ENCODE results near the gene AFF4.

The AFF4 gene

GRCh38 chr5:132849347-132849746 is 114.1 kb downstream of the AFF4 start:
- no peak for DNase-seq

DNA sequence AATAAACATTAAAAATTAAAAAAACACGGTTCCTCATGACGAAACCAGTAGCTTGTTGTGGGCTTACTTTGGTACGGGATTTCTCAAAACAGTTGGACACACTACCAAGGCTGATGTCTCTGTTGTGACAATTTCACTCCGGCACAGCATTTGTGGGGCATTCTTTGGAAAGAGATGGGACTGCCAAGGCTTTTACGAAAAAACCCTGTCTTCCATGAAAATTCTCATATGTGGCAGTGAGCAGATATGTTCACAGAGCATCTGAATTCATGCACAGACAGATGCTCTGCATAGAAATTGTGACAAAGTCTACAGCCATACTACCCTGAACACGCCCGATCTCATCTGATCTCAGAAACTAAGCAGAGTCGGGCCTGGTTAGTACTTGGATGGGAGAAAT is 115.2 kb downstream of the AFF4 start:
- no peak for DNase-seq

- DNase-seq: no peak
Observed at GRCh38 chr5:132841305-132841704, 122.1 kb downstream of the AFF4 start.

- DNase-seq: no peak
Observed at GRCh38 chr5:132840896-132841295, 122.5 kb downstream of the AFF4 start.

DNA sequence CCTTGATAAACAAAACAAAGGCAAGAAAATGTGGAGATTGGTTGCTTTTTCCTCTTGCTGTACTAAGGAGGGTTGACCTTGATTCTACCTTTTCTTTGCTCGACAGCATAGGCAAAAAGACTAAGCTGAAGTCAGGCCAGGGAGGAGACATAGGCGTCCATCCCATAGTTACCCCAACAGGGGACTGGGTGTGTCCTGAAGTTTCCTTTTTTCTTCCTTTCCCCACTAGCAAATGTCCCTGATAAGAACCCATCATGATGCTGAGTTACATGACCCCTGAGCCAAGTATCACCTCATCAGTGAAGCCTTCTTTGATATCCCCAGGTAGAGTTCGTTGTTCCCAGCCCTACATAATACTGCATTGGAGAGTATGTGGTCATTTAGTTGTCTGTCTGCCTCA is 123.1 kb downstream of the AFF4 start:
- no peak for DNase-seq

- DNase-seq: no peak
Observed at GRCh38 chr5:132839426-132840301, 123.8 kb downstream of the AFF4 start.

GRCh38 chr5:132838516-132839282 is 124.7 kb downstream of the AFF4 start:
- DNase-seq: no peak

GRCh38 chr5:132837868-132838267 is 125.6 kb downstream of the AFF4 start:
- DNase-seq: no peak

DNA sequence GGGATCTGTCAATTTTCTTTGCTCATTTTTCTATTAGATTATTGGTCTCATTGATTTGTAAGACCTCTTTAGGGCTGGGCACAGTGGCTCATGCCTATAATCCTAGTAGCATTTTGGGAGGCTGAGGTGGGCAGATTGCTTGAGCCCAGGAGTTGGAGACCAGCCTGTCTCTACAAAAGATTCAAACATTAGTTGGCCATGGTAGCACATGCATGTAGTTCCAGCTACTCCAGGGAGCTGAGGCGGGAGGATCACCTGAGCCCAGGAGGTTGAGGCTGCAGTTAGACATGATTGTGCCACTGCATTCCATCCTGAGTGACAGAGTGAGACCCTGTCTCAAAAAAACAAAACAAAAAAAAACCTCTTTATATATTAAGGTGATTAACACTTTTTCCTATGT is 126.6 kb downstream of the AFF4 start:
- DNase-seq: no peak

DNA sequence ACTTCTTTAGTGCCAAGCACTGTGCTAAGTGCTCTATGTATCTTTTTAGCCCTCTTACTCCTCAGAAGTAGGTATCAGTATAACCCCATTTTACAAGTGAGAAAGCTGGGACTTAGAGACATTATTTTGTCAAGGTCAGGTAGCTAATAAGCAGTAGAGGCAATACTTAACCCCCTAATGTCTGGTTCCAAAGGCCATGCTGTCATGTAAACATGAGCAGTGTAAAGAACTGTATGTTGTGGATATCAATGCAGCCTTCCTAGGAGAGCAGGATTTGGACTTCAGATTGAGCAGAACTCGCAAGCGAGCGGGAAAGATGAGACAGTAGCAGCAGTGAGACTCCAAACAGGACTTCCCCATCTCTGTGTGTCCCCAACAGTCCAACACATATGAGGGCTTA is 129.4 kb downstream of the AFF4 start:
- no peak for DNase-seq

GRCh38 chr5:132832612-132833011 is 130.8 kb downstream of the AFF4 start:
- DNase-seq: peak in 1 of 2 experiments; percentile 4

- no peak for DNase-seq
Observed at GRCh38 chr5:132831095-132831860, 132.2 kb downstream of the AFF4 start.

DNA sequence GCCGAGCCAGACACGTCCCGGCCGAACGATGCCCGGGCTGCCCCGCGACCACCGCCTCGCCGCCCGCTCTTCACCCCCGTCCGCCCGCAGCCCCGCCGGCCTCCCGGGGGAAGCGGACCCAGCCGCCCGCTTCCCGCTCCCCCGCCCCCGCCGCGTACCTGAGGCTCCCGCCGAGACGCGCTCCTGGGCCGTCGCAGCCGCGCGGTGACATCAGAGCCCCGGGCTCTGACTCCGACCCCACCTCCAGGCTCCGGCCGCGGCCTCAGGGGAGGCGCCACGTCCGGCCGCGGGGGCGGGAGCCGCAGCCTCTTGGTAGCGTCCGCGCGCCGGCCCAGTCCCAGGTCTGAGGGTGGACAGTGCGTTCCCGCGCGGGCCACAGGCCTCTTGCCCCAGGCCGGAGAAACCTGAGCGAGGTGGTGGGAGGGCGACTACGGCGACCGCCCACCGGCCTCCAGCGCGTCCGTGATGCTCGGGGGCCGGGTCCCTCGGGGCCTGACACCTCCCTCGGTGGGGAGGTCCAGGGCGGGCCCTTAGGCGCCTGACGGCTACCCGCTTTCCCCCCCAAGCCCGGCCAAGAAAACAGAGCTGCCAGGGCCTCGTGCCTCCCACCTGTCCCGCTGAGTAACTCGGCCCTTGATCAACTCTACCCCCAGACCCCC is 132.9 kb downstream of the AFF4 start, which contains the start of gene SHROOM1:
Gene SHROOM1, minus strand, starts transcription at position 212 of the 659 bp plus-strand sequence. CDS start 4,507 bp downstream, outside the sequence.
- DNase-seq: peak in 1 of 2 experiments; percentile 64

DNA sequence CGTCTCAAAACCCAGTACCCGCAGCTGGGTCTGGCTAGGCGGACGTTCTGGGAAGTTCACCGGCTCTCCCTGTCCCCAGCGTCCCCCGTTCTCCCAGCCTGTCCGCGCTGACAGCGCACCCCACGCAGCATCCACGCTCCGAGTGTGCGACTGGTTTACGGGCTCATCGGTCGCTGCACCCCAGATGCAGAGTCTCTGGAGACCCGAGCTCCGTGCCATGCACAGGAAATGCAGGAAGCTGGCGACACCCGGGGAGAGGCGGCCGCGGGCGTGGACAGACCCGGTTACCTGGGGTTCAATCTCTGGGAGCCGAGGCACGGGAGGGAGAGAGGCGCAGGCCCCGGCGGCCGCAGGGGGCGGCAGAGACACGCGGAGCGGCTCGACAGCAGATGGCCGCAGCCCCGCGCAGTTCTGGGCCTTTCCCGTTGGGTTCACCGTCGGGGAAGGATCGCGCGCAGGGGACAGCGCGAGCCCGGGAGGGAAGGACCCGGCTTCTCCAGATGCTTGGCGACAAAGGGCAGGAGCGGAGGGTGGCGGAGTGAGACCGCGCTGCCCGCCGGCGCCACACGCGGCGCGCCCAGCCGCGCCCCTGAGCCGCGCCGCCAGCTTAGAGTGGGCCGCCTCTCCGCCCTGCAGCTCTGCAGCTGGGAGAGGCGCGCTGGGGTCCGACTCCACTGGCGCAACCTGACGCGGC is 133.5 kb downstream of the AFF4 start:
- peak; percentile 80 to 84 for DNase-seq

- DNase-seq: no peak
Observed at GRCh38 chr5:132828846-132829494, 134.5 kb downstream of the AFF4 start.

DNA sequence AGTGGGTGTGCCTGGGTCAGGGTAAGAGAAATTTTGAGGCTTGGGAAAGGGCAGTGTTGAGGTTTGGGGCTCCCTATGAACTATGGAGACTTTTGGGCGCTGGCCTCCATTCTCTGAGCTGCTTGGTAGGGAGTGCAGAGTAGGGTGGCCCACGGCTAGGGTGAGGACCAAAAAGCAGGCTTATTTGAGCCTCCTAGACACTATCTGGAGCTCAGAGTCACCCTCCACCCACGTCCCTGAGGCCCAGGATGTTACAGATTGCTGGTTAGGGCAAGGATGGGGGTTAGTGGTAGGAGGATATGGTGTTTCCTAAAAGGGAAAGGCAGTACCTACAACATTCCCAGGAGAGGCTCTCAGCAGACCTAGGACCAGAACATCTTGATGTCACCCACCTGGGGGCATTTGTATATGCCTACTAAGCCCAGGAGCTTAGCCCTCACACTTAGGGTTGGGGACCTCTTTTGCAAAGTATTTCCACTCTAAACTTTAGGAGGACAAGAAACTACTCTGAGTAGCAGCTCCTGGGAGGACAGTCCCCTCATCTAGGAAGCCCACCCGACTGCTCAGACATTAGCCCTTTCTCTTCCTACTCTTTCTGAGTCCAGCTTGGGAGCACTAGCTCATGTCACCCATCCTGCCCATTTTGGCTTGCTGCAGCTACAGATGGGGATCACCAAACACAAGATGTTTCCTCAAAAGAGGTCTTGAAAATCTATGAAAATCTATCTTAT is 135.3 kb downstream of the AFF4 start:
- no peak for DNase-seq

DNA sequence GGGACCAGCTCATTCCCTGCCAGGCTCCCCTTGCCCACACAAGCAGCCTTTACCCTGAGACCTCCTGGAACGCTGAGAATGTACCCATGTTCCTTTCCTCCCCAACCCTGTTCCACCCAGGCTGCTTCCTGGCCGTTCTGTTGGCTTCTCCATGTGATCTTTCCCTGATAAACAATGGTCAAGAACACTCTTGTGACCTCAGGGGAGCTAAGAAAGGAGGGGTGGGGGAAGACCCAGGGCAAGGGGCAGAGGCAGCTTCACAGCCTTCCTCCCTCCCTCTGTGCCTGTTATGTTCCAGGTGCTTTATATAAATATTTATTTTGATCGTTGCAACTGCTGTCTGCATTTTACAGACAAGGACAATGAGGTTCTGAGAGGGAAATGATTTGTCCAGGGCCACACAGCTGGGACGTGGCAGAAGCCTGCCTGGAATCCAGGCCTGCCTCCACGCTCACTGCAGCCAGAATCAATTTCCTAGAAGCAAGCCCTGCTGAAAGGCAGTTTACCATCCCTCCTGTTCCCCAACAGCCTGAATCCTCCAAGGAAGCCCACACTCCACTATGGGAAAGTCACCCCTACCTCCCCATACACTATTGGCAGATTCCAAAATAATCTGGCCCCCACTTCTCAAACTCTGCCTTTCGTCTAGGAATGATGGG is 136.9 kb downstream of the AFF4 start:
- DNase-seq: no peak

DNA sequence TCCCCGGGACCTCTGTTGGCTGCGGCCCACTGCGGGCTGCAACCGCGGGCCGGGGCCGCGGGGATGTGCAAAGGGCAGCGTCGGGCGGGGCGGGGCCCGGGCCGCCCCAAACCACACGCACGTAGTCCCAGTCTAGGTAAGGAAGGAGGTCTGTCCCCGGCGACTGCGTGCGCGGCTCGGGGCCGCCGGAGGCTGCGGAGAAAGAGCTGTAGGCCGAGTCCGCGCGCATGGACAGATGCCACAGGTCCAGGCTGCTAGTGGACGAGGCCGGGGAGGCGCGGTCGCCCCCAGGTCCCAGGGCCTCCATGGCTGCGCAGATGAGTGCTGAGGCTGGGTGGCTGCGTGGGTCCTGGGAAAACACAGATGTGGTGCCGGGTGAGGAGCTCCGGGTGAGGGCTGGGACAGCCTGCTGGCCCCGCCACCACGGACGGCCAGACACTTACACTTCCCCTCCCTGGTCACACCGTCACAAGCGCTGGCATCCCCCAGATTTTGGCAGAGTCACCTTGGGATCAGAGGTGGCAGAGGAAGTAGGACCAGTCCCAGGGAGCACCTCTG is 137.5 kb downstream of the AFF4 start:
- no peak for DNase-seq

Measured in activated T-cell treated with anti-CD3 and anti-CD28 coated beads, Interleukin-2, amount 50 U/mL, for 48 hours (primary cell).